GM18519 (cell line): ENCODE measurements around the gene JOSD1.
A peak's percentile ranks its signal among the peaks of the same experiment; 100 is the strongest.

ENCODE experiments used
- ATAC-seq: cut with Tn5 transposase; IDR thresholded peaks from one replicate; pipeline ENCODE4 v1.9.1; 2021; ENCODE audit warnings: mild to moderate bottlenecking, moderate library complexity; ENCODE audit not compliant: unreplicated experiment, low FRiP score

Gene JOSD1

DNA sequence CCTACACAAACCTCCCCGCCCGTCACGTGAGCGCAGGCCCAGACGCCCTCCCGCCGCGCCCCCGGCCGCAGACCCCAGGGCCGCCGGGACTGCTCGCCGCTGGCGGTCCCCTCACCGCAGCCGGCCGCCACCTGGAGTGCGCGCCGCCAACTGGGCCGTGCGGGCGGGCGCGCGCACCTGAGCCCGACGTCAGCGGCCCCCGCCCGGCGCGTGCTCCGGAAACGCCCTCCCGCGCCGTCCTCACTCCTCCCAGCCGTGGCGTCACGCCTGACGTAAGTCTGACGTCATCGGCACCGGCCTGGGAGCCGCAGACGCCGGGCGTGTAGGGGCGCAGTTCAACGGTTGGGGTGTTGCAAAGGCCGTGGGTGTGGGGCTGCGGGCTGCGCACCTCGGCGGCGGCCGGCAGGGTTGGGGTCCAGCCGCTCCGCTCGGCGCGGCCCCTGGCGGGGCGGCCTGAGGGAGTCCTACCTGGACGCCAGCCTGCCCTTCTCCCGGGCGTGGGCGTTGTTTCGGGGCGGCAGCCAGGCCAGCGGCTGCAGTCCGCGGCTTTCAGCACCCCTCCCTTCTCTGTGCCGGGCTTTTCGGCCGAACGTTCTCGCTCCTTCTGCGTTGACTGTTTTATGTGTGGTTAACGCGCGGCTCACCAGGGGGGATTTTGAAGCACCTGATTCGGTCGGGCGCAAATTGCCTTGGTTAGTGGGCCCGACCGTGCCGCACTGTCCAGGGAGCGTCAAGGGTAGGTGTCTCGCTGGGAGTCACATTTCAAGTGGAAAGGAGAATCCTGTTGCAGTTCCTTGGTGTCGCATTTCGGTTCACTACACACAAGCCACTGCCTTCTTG, at the start of gene JOSD1:
Gene JOSD1, minus strand, starts transcription at position 155 of the 840 bp plus-strand sequence. CDS start 956 bp downstream, outside the sequence.
- ATAC-seq = peak; percentile 24

GRCh38 chr22:38750104-38750503, 49.4 kb upstream of the JOSD1 start:
- ATAC-seq = no peak

DNA sequence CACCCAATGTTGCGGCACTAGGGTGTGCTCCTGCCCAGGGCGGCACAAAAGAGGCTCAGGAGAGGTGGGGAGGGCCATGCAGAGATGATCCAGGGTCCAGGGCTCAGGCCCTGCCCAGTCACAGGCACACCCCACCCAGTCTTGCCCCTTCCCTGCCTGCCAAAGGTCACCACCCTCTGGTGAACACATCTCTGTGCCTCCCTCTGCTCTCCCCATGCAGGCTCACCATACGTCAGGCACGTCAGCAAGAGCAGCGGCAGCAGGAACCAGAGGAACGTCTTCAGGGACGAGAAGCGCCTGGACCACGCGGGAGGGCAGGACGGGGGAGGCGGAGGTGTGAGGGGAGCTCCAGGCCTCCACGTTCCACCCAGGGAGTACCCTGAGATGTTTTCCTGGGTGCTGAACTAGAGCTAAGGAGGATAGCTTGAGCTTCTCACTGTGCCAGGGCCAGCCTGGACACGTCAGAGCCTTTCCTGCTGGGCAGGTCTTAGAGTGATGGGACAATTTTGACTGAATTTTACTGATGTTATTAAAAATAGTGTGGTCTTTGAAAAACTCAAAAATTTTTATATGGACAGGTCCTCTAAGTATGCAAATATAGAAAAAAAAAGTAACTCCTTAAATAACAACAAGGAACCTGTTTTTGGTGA, 47.9 kb upstream of the JOSD1 start:
- no peak for ATAC-seq

GRCh38 chr22:38745676-38746460, 45.1 kb upstream of the JOSD1 start:
- ATAC-seq = no peak

DNA sequence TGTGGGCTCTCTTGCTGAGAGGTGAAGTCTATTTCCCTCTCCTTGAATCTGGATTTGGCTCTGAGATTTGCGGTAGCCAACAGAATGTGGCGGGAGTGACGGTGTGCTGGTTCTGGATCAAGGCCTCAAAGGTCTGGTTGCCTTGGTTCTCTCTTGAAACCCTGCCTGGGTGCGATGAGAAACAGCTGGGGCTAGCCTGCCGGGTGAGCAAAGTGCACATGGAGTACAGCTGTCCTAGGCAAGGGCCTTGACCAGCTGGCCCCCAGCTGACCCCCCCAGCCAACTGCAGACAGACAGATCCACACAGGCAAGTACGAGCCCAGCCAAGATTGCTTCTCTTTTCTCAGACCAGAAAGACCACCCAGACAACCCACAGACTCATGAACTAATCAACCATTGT, 44.2 kb upstream of the JOSD1 start:
- ATAC-seq = no peak

GRCh38 chr22:38742176-38742942, 41.6 kb upstream of the JOSD1 start:
- ATAC-seq = no peak

DNA sequence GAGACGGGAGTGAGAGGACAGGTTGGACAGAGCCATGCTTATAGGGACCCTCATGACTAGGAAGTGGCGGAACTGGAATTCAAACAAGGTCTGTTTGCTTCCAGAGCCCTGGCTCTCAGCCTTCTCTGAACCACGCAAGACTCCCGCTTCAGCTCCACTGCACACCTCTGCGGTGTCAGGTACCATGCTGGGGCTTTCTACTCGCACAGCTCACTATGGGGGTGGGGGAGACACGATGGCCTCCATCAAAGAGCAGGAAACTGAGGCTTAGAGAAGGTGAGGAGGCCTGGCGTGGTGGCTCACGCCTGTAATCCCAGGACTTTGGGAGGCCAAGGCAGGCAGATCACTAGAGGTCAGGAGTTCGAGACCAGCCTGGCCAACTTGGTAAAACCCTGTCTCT, 40.8 kb upstream of the JOSD1 start:
- ATAC-seq = no peak

DNA sequence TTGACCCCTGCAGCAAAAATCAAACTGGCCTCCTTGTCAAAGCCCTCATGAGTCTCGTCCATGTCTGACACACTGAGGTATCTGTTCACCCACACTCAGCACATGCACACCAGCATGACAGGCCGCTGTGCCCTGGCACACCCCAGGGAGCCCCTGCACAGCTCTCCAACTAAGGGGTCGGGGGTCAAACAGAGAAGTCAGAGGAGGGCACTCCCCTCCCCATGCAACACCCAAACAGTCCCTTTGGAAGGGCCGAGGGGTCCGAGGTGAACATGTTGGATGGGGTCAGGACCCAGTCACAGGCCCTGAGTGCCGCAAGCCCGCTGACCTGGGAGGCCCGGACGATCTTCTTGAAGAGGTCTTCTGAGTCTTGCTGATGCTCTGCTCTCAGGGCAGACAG, 40.4 kb upstream of the JOSD1 start:
- no peak for ATAC-seq

- no peak for ATAC-seq
Measured at GRCh38 chr22:38740754-38741153, 40.0 kb upstream of the JOSD1 start.

DNA sequence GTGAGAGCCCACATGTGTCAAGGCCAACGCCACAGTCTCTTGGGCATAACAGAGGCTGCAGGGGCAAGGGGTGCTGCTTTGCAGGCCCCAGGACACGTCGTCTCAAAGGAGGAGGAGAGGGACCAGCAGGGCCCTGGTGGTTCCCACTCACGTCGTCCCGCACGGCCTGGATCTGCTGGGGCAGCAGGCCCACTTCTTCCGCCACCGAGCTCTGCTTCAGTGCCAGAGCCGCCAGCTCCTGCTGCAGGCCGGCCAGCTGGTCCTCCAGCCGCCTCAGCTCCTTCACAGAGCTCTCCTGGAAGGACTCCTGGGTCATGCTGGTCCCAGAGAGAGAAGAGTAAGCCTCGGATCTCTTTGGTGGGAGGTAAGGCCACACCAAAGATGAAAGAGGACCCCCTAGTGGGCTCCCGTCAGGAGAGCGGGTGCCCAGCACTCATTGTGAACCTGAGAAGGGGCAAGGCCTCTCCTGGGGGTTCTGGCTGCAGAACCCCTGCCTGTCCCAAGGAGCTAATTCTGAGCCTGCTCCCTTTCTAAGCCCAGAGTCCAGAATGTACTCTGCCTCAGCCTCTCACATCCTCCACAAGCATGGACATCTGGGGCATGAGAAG, 39.5 kb upstream of the JOSD1 start:
- ATAC-seq = no peak

DNA sequence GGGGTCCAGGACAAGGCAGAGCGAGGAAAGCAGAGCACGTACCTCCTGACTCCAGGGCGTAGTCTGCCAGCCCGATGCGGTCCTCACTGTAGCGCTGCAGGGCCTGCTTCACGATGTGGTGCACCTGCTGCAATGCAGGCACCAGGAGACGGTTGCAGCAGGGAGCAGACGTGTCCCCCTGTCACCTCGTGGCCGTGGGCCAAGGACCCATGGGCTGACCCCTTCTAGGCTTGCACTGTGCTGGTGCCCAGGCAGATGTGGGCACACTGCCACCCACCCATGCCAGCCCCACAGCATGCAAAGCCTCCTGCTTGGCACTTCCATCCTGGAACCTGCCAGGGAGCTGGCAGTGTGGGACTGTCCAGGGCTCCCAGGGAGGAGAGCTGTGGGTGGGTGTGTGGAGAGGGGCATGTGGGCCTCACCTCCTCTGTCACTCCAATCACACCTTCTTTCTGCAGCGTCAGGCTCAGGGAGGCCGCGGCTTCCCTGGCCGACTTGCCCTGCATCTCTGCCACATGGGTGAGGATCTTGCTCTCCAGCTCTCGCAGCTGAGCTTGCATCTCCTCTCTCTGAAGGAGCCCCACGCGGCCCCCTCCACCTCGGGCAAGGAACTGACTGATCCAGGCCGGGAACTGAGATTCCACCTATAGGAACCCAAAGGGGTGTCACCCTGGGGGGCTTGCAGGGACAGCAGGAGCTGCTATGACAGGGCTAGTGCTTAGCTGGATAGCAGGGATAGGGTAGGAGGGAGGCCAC, 38.7 kb upstream of the JOSD1 start:
- ATAC-seq = no peak

GRCh38 chr22:38738475-38739070, 37.8 kb upstream of the JOSD1 start:
- no peak for ATAC-seq

DNA sequence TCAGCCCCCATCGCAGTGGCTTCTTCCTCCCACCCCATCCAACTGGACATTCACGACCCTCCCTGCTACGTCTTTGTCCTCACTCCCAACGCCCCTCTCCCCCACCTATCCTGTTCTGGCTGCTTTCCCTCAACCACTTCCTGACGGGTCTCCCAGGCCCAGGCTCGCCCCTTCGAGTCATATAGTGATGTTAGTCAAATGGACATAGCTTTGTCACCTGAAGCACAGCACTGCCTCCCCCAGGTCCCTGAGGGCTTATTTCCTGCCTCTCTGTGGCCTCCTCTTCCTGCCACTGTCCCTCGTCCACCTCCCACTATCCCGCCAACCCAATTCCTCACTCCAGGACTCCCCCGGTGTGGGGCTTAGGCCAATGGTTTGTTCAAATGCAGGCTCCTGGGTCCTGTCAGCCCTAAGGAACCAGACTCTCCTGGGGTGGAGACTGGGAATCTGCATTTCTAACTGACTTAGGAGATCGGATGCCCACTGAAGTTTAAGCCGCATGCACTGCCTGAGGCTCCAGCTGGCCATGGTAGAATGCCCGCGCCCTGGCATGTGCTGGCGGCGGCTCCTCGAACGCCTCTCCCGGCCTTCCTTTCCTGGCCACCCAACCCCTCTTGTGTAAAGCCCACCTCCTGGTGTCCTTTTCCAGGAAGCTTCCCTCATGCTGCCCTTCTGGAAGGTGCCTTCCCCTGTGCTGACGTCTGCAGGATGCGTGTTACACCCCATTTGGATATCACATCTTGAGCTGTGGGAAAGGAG, 36.7 kb upstream of the JOSD1 start:
- ATAC-seq = no peak

DNA sequence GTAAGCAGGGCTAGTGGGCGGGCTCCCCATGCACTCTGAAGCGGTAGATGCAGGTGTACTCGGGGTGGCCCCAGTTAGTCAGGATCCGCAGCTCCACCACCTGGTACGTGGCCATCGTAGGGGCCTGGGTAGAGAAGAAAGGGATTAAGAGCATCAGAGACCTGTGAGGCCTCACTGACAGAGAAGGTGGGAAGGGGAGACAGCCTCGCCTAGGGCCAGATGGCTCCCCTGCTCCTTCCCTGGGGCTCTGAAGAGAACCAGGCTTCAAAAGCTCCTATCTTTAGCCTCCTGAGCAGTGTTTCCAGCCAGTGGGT, 35.5 kb upstream of the JOSD1 start:
- ATAC-seq = no peak

DNA sequence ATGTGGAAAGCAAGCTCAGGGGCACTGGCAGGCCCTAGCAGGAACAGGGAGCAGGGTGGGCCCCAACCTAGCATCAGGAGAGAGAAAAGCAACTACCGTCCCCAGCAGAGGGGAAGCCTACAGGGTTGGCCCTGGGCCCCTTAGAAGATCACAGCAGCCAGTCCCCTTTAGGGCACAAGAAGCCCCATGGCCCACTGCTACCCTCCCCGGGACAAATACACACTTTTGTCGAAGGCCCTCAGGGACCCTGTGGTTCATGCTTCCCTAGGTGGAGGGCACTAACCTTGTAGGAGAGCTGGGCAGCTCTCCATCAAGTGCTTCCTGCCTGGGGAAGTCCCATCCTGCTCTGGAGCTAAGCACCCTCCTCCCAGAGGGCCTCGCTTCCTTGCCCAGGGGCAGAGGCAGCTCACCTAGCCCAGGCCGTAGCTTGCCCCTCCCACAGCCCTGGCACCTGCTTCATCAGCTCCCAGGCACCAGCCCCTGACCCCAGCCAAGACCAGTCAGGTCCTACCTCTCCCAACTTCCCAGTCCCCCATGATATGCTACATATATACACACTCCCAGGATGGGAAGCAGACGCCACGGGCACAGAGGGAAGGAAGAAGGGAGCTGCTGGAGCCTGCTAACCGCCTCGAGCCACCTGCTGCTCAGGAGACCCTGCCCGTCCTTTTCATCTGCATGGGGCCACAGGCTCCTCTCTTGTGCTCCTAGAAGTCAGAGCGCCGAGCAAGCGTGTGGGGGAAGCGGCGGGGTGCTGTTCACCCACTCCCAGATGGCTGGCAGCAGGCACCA, 34.9 kb upstream of the JOSD1 start:
- no peak for ATAC-seq

DNA sequence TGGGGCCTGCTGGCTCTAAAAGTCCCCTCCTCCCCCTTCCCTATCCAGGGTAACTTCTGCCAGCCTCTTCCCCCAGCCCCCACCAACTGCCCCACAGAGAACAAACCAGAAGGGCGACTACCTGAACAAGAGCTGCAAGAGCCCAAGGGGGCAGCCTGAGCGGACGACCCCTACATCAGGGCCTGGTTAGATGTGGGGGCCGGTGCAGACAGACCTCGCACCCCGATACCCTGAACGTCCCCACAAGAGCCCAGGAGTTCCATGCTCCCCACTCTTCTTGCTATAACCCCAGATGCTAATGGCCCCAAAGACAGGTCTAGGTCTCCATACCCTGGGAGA, 34.4 kb upstream of the JOSD1 start:
- ATAC-seq = no peak

- no peak for ATAC-seq
Measured at GRCh38 chr22:38734421-38735100, 33.8 kb upstream of the JOSD1 start.
